ENCODE measurements around the gene DNM3. TPM values are rescaled to one million over a fixed set of nuclear protein-coding genes. Genes with fewer than 3 reads are reported as not detected.

The DNM3 gene
- total and polyA plus RNA-seq, 2 donors (not counting 3 experiments of a cell fraction or from before 2014, with no cell fraction given), result 1.4 to 2.5 TPM

DNA sequence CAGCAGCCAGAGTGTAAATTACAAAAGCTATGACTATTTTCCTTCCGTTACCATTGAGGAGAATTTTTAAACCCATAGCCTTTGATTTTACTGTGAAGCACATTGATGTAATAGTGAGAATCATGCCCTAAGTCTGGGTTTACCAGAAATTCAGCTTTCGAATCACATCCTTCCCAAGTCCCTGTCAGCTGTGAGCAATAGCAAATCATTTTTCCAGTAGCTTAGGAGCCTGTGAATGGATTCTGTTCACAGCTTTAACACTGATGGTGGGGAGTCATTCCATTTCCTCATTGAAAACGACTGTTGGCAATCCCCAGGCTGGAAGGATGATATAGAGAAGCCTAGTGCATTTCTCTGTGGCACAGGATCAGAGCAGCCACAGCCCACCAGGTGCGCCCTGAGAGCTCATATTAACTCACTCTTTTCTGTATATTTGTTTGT is 497.0 kb downstream of the DNM3 start:
- no peaks in the 10 kb centered on the region for H3K9me3 ChIP-seq (replicated peaks; ENCODE audit: control insufficient read depth, insufficient read depth, low read length)
- H3K27me3 ChIP-seq (ENCODE audit: control insufficient read depth in 2 of 2, insufficient read depth in 2 of 2, low read length in 2 of 2), result no peaks in the 10 kb centered on the region
- no peaks in the 10 kb centered on the region for H3K79me2 ChIP-seq (ENCODE audit: control insufficient read depth, insufficient read depth, low read length)
- no peak overlapping the region for H3K27ac ChIP-seq (ENCODE audit: insufficient read depth, low read depth, low read length)
- CTCF ChIA-PET, result interaction anchor here (0.9 to 1.6 kb wide), 6 partner anchors 16 to 84 kb away, joined by 3 to 4 read pairs (median 3); no protein-coding TSS in a partner anchor
- peaks cover 13% of the 10 kb centered on the region for H3K4me1 ChIP-seq (ENCODE audit: control insufficient read depth, extremely low read depth, insufficient read depth, low read length)
- no peak for DNase-seq (ENCODE audit: low read depth, low spot score)
- POLR2A ChIA-PET, result no interaction called here
- no peak overlapping the region for H3K4me2 ChIP-seq (ENCODE audit: insufficient read depth, low read length)
- no peaks in the 10 kb centered on the region for H3K36me3 ChIP-seq (ENCODE audit: control insufficient read depth in 2 of 2, extremely low read depth in 1 of 2, insufficient read depth in 2 of 2, low read length in 2 of 2)
- TF ChIP-seq, protein P1, sequence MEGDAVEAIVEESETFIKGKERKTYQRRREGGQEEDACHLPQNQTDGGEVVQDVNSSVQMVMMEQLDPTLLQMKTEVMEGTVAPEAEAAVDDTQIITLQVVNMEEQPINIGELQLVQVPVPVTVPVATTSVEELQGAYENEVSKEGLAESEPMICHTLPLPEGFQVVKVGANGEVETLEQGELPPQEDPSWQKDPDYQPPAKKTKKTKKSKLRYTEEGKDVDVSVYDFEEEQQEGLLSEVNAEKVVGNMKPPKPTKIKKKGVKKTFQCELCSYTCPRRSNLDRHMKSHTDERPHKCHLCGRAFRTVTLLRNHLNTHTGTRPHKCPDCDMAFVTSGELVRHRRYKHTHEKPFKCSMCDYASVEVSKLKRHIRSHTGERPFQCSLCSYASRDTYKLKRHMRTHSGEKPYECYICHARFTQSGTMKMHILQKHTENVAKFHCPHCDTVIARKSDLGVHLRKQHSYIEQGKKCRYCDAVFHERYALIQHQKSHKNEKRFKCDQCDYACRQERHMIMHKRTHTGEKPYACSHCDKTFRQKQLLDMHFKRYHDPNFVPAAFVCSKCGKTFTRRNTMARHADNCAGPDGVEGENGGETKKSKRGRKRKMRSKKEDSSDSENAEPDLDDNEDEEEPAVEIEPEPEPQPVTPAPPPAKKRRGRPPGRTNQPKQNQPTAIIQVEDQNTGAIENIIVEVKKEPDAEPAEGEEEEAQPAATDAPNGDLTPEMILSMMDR (IDR thresholded peaks at IDR 0.05; ENCODE audit: extremely low read depth in 1 of 2, insufficient read depth in 1 of 2, low read depth in 1 of 2, low read length in 2 of 2), result no peak
- TF ChIP-seq FOS (IDR thresholded peaks at IDR 0.05; ENCODE audit: borderline replicate concordance, insufficient read depth, low read length) (no peak), EZH2 (IDR thresholded peaks at IDR 0.05; ENCODE audit: borderline replicate concordance, low read depth, low read length, severe bottlenecking) (no peak), POLR2AphosphoS5 (IDR thresholded peaks at IDR 0.05; ENCODE audit: insufficient read depth, low read depth, low read length) (no peak), MYC (IDR thresholded peaks at IDR 0.05; ENCODE audit: low read depth, low read length) (no peak), JUN (IDR thresholded peaks at IDR 0.05; ENCODE audit: borderline replicate concordance, insufficient read depth, insufficient read length, low read depth) (no peak), GATA2 (IDR thresholded peaks at IDR 0.05; ENCODE audit: insufficient read depth, insufficient read length, low read depth, low read length) (no peak), POLR2A (IDR thresholded peaks at IDR 0.05; ENCODE audit: low read depth, low read length) (no peak)
- TF ChIP-seq, protein P2, sequence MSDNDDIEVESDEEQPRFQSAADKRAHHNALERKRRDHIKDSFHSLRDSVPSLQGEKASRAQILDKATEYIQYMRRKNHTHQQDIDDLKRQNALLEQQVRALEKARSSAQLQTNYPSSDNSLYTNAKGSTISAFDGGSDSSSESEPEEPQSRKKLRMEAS (IDR thresholded peaks at IDR 0.05; ENCODE audit: insufficient read depth, insufficient read length), result no peak
- no peak overlapping the region for H3K9ac ChIP-seq (replicated peaks; ENCODE audit: extremely low read depth, insufficient read depth, low read length)
- H2AFZ ChIP-seq (ENCODE audit: low read depth, low read length), result no peak overlapping the region
- no peaks in the 10 kb centered on the region for H3K9me1 ChIP-seq (replicated peaks; ENCODE audit: control insufficient read depth, extremely low read depth, insufficient read depth, low read length)
- dilution Hi-C loops (cut with MboI; ENCODE audit: extremely low pct_ligation_motif_present, low sequenced_read_pairs), result no loop called here
- no peak for FAIRE-seq
- H3K4me3 ChIP-seq (replicated peaks in 1 of 3; ENCODE audit: insufficient read depth in 1 of 3, low read depth in 1 of 3, low read length in 3 of 3), result no peak overlapping the region
- no peaks in the 10 kb centered on the region for H4K20me1 ChIP-seq (replicated peaks; ENCODE audit: control insufficient read depth, extremely low read depth, insufficient read depth, low read length)
- intact Hi-C loops (cut with micrococcal nuclease), result no loop called here
- BruUV-seq (replicated peaks), result no TSS peak
